BE2C (cell line): ENCODE data around the gene RNF141.

Experiments used
- DNase-seq: peaks from one replicate; pipeline ENCODE4 v3.0.0-alpha.2; 2020
- H3K27me3 ChIP-seq: fragments of 250-450 bp; sonication (Bioruptor Pico); 2 replicates; pipeline ENCODE4 v1.5.1; 2020; ENCODE audit warnings: mild to moderate bottlenecking
- H3K36me3 ChIP-seq: fragments of 250-450 bp; sonication (Bioruptor Pico); 2 replicates; pipeline ENCODE4 v1.5.1; 2020; ENCODE audit warnings: mild to moderate bottlenecking
- H3K4me1 ChIP-seq: fragments of 250-450 bp; sonication (Bioruptor Pico); 2 replicates; pipeline ENCODE4 v1.5.1; 2020
- H3K4me3 ChIP-seq: 2 replicates; pipeline ENCODE4 v1.5.1; 2011; ENCODE audit warnings: low read depth, low read length
- H3K9me3 ChIP-seq: fragments of 250-450 bp; sonication (Bioruptor Pico); 2 replicates; pipeline ENCODE4 v1.5.1; 2020
- CTCF ChIP-seq: IDR thresholded peaks from 2 replicates; pipeline ENCODE4 v1.5.1; 2012; ENCODE audit warnings: mild to moderate bottlenecking, low read depth, low read length

The RNF141 gene

GRCh38 chr11:10481560-10482349, 59.2 kb downstream of the RNF141 start:
- no peaks in the 10 kb centered on the region for H3K27me3 ChIP-seq
- no peak for TF ChIP-seq CTCF
- H3K36me3 ChIP-seq: no peaks in the 10 kb centered on the region
- no peaks in the 10 kb centered on the region for H3K4me1 ChIP-seq
- no peak for DNase-seq
- H3K9me3 ChIP-seq: no peaks in the 10 kb centered on the region
- H3K4me3 ChIP-seq: no peak overlapping the region

- H3K27me3 ChIP-seq: no peaks in the 10 kb centered on the region
- no peaks in the 10 kb centered on the region for H3K4me1 ChIP-seq
- H3K4me3 ChIP-seq: no peak overlapping the region
- TF ChIP-seq CTCF: no peak
- no peaks in the 10 kb centered on the region for H3K36me3 ChIP-seq
- DNase-seq: no peak
- no peaks in the 10 kb centered on the region for H3K9me3 ChIP-seq
These were observed 60.2 kb downstream of the RNF141 start for GRCh38 chr11:10480760-10481159.

GRCh38 chr11:10480026-10480425, 61.0 kb downstream of the RNF141 start:
- H3K4me3 ChIP-seq: no peak overlapping the region

GRCh38 chr11:10478574-10479550, 62.1 kb downstream of the RNF141 start:
- no peaks in the 10 kb centered on the region for H3K27me3 ChIP-seq

More at GRCh38 chr11:10480026-10480425, 61.0 kb downstream of the RNF141 start:
- DNase-seq: no peak
- H3K4me1 ChIP-seq: no peaks in the 10 kb centered on the region
- TF ChIP-seq CTCF: no peak
- no peaks in the 10 kb centered on the region for H3K9me3 ChIP-seq
- no peaks in the 10 kb centered on the region for H3K36me3 ChIP-seq
- no peaks in the 10 kb centered on the region for H3K27me3 ChIP-seq

GRCh38 chr11:10478066-10478465, 62.9 kb downstream of the RNF141 start:
- no peak for TF ChIP-seq CTCF
- Histone ChIP-seq H3K9me3 (no peaks in the 10 kb centered on the region), H3K36me3 (no peaks in the 10 kb centered on the region), H3K4me3 (no peak overlapping the region), H3K4me1 (no peaks in the 10 kb centered on the region), H3K27me3 (no peaks in the 10 kb centered on the region)
- no peak for DNase-seq

More at GRCh38 chr11:10478574-10479550, 62.1 kb downstream of the RNF141 start:
- no peaks in the 10 kb centered on the region for H3K36me3 ChIP-seq
- no peak overlapping the region for H3K4me3 ChIP-seq
- no peak for DNase-seq
- no peaks in the 10 kb centered on the region for H3K4me1 ChIP-seq
- no peak for TF ChIP-seq CTCF
- no peaks in the 10 kb centered on the region for H3K9me3 ChIP-seq

- Histone ChIP-seq H3K4me3 (no peak overlapping the region), H3K36me3 (no peaks in the 10 kb centered on the region), H3K4me1 (no peaks in the 10 kb centered on the region), H3K9me3 (no peaks in the 10 kb centered on the region), H3K27me3 (no peaks in the 10 kb centered on the region)
- no peak for TF ChIP-seq CTCF
- no peak for DNase-seq
These were observed 63.3 kb downstream of the RNF141 start for GRCh38 chr11:10477690-10478046.
